OCI-LY1 (cell line): ENCODE measurements around the gene SSNA1.
"Not testable (repeated sequence)": the region's sequence is repeated elsewhere in the genome, so short reads cannot be mapped to it uniquely, and the experiment has no call there.

Experiments used
- H2AFZ ChIP-seq: fragments of 200-600 bp; sonication (generic), shearing (Covaris generic); 2 replicates; pipeline ENCODE4 v1.6.0; 2014; ENCODE audit warnings: antibody characterized with exemption, mild to moderate bottlenecking, low read length
- H3F3A ChIP-seq: fragments of 200-600 bp; sonication (generic), shearing (Covaris generic); 2 replicates; pipeline ENCODE4 v1.6.0; 2014; ENCODE audit warnings: mild to moderate bottlenecking, antibody characterized with exemption, low read length, moderate library complexity; ENCODE audit not compliant: insufficient read depth
- H3K27ac ChIP-seq: fragments of 200-600 bp; sonication (generic); 2 replicates; pipeline ENCODE4 v1.5.1; 2014; ENCODE audit warnings: low read length, mixed run types, mild to moderate bottlenecking, low read depth; ENCODE audit not compliant: poor library complexity, severe bottlenecking
- H3K27me3 ChIP-seq: fragments of 200-600 bp; sonication (generic); 2 replicates; pipeline ENCODE4 v1.6.0; 2014; ENCODE audit warnings: antibody characterized with exemption, mild to moderate bottlenecking, low read length, moderate library complexity; ENCODE audit not compliant: insufficient read depth
- H3K36me3 ChIP-seq: fragments of 200-600 bp; sonication (generic); 2 replicates; pipeline ENCODE4 v1.6.1; 2014; ENCODE audit warnings: mild to moderate bottlenecking, antibody characterized with exemption, low read length, moderate library complexity, mixed read lengths; ENCODE audit not compliant: insufficient read depth
- H3K4me1 ChIP-seq: fragments of 200-600 bp; sonication (generic); 2 replicates; pipeline ENCODE4 v1.5.1; 2014; ENCODE audit warnings: mild to moderate bottlenecking, low read length, moderate library complexity; ENCODE audit not compliant: insufficient read depth, severe bottlenecking
- H3K4me2 ChIP-seq: fragments of 200-600 bp; sonication (generic), shearing (Covaris generic); 2 replicates; pipeline ENCODE4 v1.6.1; 2014; ENCODE audit warnings: low read length
- H3K4me3 ChIP-seq: fragments of 200-600 bp; sonication (generic); 2 replicates; pipeline ENCODE4 v1.5.1; 2014; ENCODE audit warnings: low read length, low read depth, mild to moderate bottlenecking, mixed read lengths; ENCODE audit not compliant: poor library complexity, severe bottlenecking
- H3K79me2 ChIP-seq: fragments of 200-600 bp; shearing (Covaris generic); 2 replicates; pipeline ENCODE4 v1.6.1; 2016; ENCODE audit warnings: mixed run types, low read length, mixed read lengths; ENCODE audit not compliant: insufficient read depth
- H3K9ac ChIP-seq: fragments of 200-600 bp; sonication (generic), shearing (Covaris generic); 2 replicates; pipeline ENCODE4 v1.6.1; 2014; ENCODE audit warnings: mild to moderate bottlenecking, low read length, mixed read lengths
- H3K9me2 ChIP-seq: fragments of 200-600 bp; sonication (generic), shearing (Covaris generic); 2 replicates; pipeline ENCODE4 v1.6.1; 2014; ENCODE audit warnings: low read depth, mild to moderate bottlenecking, low read length, mixed read lengths
- H3K9me3 ChIP-seq: fragments of 200-600 bp; shearing (Covaris generic); 2 replicates; pipeline ENCODE4 v1.6.1; 2014; ENCODE audit warnings: low read length, mixed read lengths
- H4K20me1 ChIP-seq: fragments of 200-600 bp; sonication (generic), shearing (Covaris generic); 2 replicates; pipeline ENCODE4 v1.6.0; 2016; ENCODE audit warnings: mild to moderate bottlenecking, low read length; ENCODE audit not compliant: insufficient read depth
- CTCF ChIP-seq: fragments of 200-600 bp; sonication (generic), shearing (Covaris generic); IDR thresholded peaks from 2 replicates; pipeline ENCODE4 v1.5.1; 2017; ENCODE audit warnings: mild to moderate bottlenecking, antibody characterized with exemption, low read length, moderate library complexity, mixed read lengths
- EZH2 ChIP-seq: fragments of 200-600 bp; sonication (generic), shearing (Covaris generic); IDR thresholded peaks from 2 replicates; pipeline ENCODE4 v1.8.0; 2017; ENCODE audit warnings: borderline replicate concordance, mixed run types, mild to moderate bottlenecking, antibody characterized with exemption, low read length, moderate library complexity, mixed read lengths

SSNA1 gene

GRCh38 chr9:137237759-137238726, 49.6 kb downstream of the SSNA1 start:
- Histone ChIP-seq H3K9me2 (no peaks in the 10 kb centered on the region), H3K4me3 (no peak overlapping the region), H3K4me1 (peaks cover 32% of the 10 kb centered on the region), H3K9ac (no peak overlapping the region), H4K20me1 (no peaks in the 10 kb centered on the region), H3F3A (no peaks in the 10 kb centered on the region), H3K79me2 (peaks cover 6% of the 10 kb centered on the region; the same call in 1 of the 2 replicates), H3K27ac (no peak overlapping the region), H3K9me3 (no peaks in the 10 kb centered on the region), H3K4me2 (no peak overlapping the region), H3K36me3 (peaks cover 15% of the 10 kb centered on the region), H3K27me3 (0 out of 2 replicates have a peak, but pooled peaks cover 2% of the 10 kb centered on the region), H2AFZ (no peak overlapping the region)
- no peak for TF ChIP-seq EZH2
- no peak for TF ChIP-seq CTCF

GRCh38 chr9:137239541-137240200, 51.2 kb downstream of the SSNA1 start:
- not testable (repeated sequence) for H4K20me1 ChIP-seq, H2AFZ ChIP-seq, H3K79me2 ChIP-seq, H3K9me3 ChIP-seq, H3K27me3 ChIP-seq, H3K9me2 ChIP-seq, H3F3A ChIP-seq
- peak overlapping the region; percentile 86 for H3K9ac ChIP-seq
- H3K27ac ChIP-seq, result peak overlapping the region; percentile 67
- peak overlapping the region; percentile 66 for H3K4me2 ChIP-seq
- H3K4me1 ChIP-seq, result peaks cover 38% of the 10 kb centered on the region
- peak overlapping the region; percentile 73 for H3K4me3 ChIP-seq
- peaks cover 28% of the 10 kb centered on the region for H3K36me3 ChIP-seq
